ENCODE data around the gene NAXD. TPM values are rescaled to one million over a fixed set of nuclear protein-coding genes. Genes with fewer than 3 reads are reported as not detected.

NAXD gene
- total RNA-seq, 1 donor from 2014 or later, result 17.7 TPM

DNA sequence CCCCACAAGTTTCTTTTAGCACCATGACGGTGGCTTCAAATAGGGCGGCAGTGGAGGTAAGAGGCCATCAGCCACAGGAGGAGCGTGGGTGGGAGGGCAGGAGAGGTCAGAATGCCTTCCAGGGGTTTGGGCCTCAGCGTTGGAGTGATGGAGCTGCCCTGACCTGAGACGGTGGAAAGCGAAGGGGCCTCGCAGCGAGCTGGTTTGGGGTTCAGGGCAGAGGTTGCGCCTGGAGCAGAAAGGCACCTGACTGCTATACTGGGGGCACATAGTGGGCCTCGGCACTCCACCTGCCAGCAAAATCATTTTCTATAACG, 382 bp upstream of the NAXD start:
- Histone ChIP-seq H3K79me2 (ENCODE audit: low read depth) (peaks cover 44% of the 10 kb centered on the region), H3K4me1 (peaks cover 13% of the 10 kb centered on the region), H4K20me1 (ENCODE audit: low read depth) (peaks cover 28% of the 10 kb centered on the region), H3K27ac (no peak overlapping the region), H3K36me3 (no peaks in the 10 kb centered on the region), H2AFZ (replicated peaks) (peak overlapping the region; percentile 99), H3K4me2 (peak overlapping the region; percentile 95), H3F3A (ENCODE audit: low read depth) (no peaks in the 10 kb centered on the region), H3K27me3 (peaks cover 25% of the 10 kb centered on the region), H3K9me3 (ENCODE audit: low read depth) (no peaks in the 10 kb centered on the region), H3K9ac (no peak overlapping the region), H3K4me3 (peak overlapping the region; percentile 82)
- peak overlapping the region; percentile 97 for H3K27ac Mint-ChIP-seq
- H3K27me3 Mint-ChIP-seq (ENCODE audit: insufficient read depth, low read depth), result peaks cover 9% of the 10 kb centered on the region
- TF ChIP-seq EZH2 (IDR thresholded peaks at IDR 0.05), result no peak
- TF ChIP-seq, protein P1, sequence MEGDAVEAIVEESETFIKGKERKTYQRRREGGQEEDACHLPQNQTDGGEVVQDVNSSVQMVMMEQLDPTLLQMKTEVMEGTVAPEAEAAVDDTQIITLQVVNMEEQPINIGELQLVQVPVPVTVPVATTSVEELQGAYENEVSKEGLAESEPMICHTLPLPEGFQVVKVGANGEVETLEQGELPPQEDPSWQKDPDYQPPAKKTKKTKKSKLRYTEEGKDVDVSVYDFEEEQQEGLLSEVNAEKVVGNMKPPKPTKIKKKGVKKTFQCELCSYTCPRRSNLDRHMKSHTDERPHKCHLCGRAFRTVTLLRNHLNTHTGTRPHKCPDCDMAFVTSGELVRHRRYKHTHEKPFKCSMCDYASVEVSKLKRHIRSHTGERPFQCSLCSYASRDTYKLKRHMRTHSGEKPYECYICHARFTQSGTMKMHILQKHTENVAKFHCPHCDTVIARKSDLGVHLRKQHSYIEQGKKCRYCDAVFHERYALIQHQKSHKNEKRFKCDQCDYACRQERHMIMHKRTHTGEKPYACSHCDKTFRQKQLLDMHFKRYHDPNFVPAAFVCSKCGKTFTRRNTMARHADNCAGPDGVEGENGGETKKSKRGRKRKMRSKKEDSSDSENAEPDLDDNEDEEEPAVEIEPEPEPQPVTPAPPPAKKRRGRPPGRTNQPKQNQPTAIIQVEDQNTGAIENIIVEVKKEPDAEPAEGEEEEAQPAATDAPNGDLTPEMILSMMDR (IDR thresholded peaks at IDR 0.05), result no peak
- no peak for TF ChIP-seq EZH2phosphoT487 (IDR thresholded peaks at IDR 0.05)
- H3K9me3 Mint-ChIP-seq, result peaks cover 6% of the 10 kb centered on the region
- peaks cover 19% of the 10 kb centered on the region for H3K4me1 Mint-ChIP-seq
- DNase-seq (ENCODE audit: low spot score), result no peak
- peak overlapping the region; percentile 94 for H3K4me3 Mint-ChIP-seq
- no peaks in the 10 kb centered on the region for H3K36me3 Mint-ChIP-seq

DNA sequence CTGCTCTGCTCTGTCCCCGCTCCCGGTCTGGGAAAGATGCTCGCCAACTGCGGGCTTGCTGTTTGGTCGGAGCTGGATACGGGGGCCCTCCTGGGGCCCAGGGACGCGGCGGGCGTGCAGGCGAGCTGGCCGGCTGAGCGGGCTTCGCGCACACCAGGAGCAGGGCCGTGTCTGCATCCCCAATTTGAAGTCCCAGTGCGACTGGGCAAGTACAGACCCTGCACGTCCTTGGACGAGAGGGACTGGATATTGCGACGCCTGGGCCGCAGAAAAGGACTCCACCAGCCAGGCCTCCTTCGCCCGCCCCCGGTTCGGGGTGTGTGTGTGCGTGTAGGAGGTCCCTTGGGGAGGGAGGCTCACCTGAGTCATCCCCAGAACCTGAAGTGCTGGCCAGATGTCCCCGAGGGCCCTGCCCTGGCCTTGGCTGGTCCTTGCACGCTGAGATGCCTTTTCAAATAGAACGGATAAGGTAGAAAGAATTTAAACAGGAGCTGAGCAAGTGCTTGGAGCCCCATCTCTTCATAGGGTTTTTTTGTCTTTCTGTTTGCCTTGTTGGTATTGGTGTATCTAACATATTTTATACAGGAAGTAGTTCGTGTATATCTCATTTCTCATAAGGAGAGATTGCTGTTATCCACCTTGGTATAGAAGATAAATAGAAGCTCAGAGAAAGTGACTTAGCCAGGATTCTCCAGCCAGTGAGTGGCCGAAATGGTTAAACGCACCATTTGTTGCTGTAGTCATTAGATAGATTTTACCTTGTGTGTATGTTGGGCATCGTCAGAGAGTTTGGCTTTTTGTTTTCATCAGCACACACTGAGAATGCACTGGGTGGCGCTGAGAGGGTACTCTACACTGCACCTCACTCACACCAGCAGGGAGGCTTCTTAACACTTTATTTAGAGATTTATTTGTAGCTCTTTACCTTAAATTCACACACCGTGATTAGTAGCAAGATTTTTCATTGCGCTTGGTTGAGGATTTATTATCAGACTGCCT, 1.1 kb downstream of the NAXD start:
- DNase-seq (ENCODE audit: low spot score), result peak; percentile 56
- H3K4me3 Mint-ChIP-seq, result peak overlapping the region; percentile 94
- peak overlapping the region; percentile 61 for H3K27ac Mint-ChIP-seq
- Histone ChIP-seq H3K27ac (no peak overlapping the region), H3F3A (ENCODE audit: low read depth) (no peaks in the 10 kb centered on the region), H3K9me3 (ENCODE audit: low read depth) (no peaks in the 10 kb centered on the region), H4K20me1 (ENCODE audit: low read depth) (peaks cover 28% of the 10 kb centered on the region), H3K36me3 (no peaks in the 10 kb centered on the region), H3K9ac (peak overlapping the region; percentile 62), H2AFZ (replicated peaks) (peak overlapping the region; percentile 99), H3K4me1 (peaks cover 8% of the 10 kb centered on the region), H3K27me3 (peaks cover 23% of the 10 kb centered on the region), H3K79me2 (ENCODE audit: low read depth) (peaks cover 59% of the 10 kb centered on the region), H3K4me2 (peak overlapping the region; percentile 95), H3K4me3 (peak overlapping the region; percentile 82)
- peaks cover 6% of the 10 kb centered on the region for H3K9me3 Mint-ChIP-seq
- H3K4me1 Mint-ChIP-seq, result peaks cover 19% of the 10 kb centered on the region
- TF ChIP-seq, protein P1 (IDR thresholded peaks at IDR 0.05), result peak; percentile 9
- TF ChIP-seq EZH2phosphoT487 (IDR thresholded peaks at IDR 0.05), result no peak
- peaks cover 3% of the 10 kb centered on the region for H3K27me3 Mint-ChIP-seq (ENCODE audit: insufficient read depth, low read depth)
- H3K36me3 Mint-ChIP-seq, result no peaks in the 10 kb centered on the region

DNA sequence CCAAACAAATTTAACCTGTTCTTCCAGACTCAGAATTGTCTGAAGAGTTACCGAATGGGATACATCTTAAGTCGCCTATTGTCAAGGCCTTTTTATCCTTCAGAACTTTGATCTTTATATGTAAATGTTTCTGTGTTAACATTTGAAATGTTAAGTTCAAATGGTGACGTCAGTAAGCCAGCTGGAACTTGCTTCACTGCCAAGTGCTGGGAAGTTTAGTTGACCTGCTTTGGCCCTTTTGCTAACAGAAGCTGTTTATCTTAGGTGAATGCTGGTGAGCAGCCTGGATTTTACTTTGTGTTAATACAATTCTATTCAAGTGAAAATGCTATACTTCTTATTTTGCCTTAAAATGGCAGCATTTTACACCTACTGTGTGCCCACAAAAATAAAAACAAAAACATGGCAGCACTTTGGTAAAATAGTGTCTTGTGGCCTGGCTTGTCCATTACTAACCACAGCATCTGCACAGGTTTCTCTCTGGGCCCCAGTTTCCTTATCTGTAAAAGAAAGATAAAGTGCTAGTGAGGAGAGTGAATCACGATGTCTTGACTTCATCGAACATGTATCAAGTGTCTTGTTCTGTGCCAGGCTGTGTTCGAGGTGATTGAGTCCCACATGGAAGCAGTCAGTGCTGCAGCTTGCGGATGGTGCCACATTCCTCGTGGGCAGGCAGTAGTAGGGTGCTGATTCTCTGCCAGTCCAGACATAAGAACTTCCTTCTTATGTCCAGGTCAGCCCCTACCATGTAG, 2.2 kb downstream of the NAXD start:
- Histone ChIP-seq H3K9ac (no peak overlapping the region), H3K27me3 (peaks cover 13% of the 10 kb centered on the region), H2AFZ (replicated peaks) (no peak overlapping the region), H3K9me3 (ENCODE audit: low read depth) (no peaks in the 10 kb centered on the region), H4K20me1 (ENCODE audit: low read depth) (peaks cover 32% of the 10 kb centered on the region), H3K4me1 (peaks cover 8% of the 10 kb centered on the region), H3K27ac (no peak overlapping the region), H3F3A (ENCODE audit: low read depth) (no peaks in the 10 kb centered on the region), H3K4me3 (no peak overlapping the region), H3K4me2 (peak overlapping the region; percentile 95), H3K79me2 (ENCODE audit: low read depth) (peaks cover 70% of the 10 kb centered on the region), H3K36me3 (no peaks in the 10 kb centered on the region)
- Mint-ChIP-seq H3K36me3 (no peaks in the 10 kb centered on the region), H3K27ac (no peak overlapping the region), H3K4me1 (peaks cover 19% of the 10 kb centered on the region), H3K4me3 (peak overlapping the region; percentile 94), H3K9me3 (peaks cover 6% of the 10 kb centered on the region), H3K27me3 (ENCODE audit: insufficient read depth, low read depth) (no peaks in the 10 kb centered on the region)
- DNase-seq (ENCODE audit: low spot score), result no peak
- TF ChIP-seq EZH2 (IDR thresholded peaks at IDR 0.05) (no peak), EZH2phosphoT487 (IDR thresholded peaks at IDR 0.05) (no peak)
- TF ChIP-seq, protein P1 (IDR thresholded peaks at IDR 0.05), result no peak
